Endodermal cell (in vitro differentiated cells): Measurements from ENCODE around the gene GPS1. TPM values are rescaled to one million over a fixed set of nuclear protein-coding genes. Genes with fewer than 3 reads are reported as not detected.

Experiments
- DNase-seq: peaks from one replicate; pipeline ENCODE4 v3.0.0-alpha.2; 2017
- H3K27ac ChIP-seq: 2 replicates; pipeline ENCODE4 v1.5.1; 2013; ENCODE audit warnings: mild to moderate bottlenecking, low read depth, low read length, moderate library complexity
- H3K27me3 ChIP-seq: 2 replicates; pipeline ENCODE4 v1.6.1; 2013; ENCODE audit warnings: mild to moderate bottlenecking, low read length, moderate library complexity; ENCODE audit not compliant: insufficient read depth, control insufficient read depth, poor library complexity, severe bottlenecking
- H3K36me3 ChIP-seq: 2 replicates; pipeline ENCODE4 v1.7.0; 2013; ENCODE audit warnings: mild to moderate bottlenecking, low read length, moderate library complexity; ENCODE audit not compliant: control insufficient read depth, insufficient read depth
- H3K4me1 ChIP-seq: one replicate; pipeline ENCODE4 v1.7.0; 2013; ENCODE audit warnings: low read length; ENCODE audit not compliant: control insufficient read depth, insufficient read depth
- H3K4me3 ChIP-seq: 2 replicates; pipeline ENCODE4 v1.5.1; 2013; ENCODE audit warnings: mild to moderate bottlenecking, low read length, moderate library complexity
- H3K9ac ChIP-seq: 2 replicates; pipeline ENCODE4 v1.6.1; 2013; ENCODE audit warnings: mild to moderate bottlenecking, low read length, moderate library complexity; ENCODE audit not compliant: poor library complexity, severe bottlenecking; ENCODE audit errors: extremely low read depth
- H3K9me3 ChIP-seq: 2 replicates; pipeline ENCODE4 v1.6.1; 2013; ENCODE audit warnings: mild to moderate bottlenecking, low read length, moderate library complexity; ENCODE audit not compliant: control insufficient read depth
- H3K27ac Mint-ChIP-seq: 2 replicates; pipeline ENCODE4 v1.8.0; 2020; ENCODE audit warnings: mixed read lengths
- H3K27me3 Mint-ChIP-seq: 2 replicates; pipeline ENCODE4 v1.8.0; 2021; ENCODE audit warnings: mild to moderate bottlenecking, mixed read lengths; ENCODE audit not compliant: insufficient read depth
- H3K36me3 Mint-ChIP-seq: 2 replicates; pipeline ENCODE4 v1.8.0; 2020; ENCODE audit warnings: low read depth, mixed read lengths
- H3K4me1 Mint-ChIP-seq: 2 replicates; pipeline ENCODE4 v1.8.0; 2020; ENCODE audit warnings: mixed read lengths
- H3K4me3 Mint-ChIP-seq: 2 replicates; pipeline ENCODE4 v1.8.0; 2020; ENCODE audit warnings: mild to moderate bottlenecking, moderate library complexity, mixed read lengths
- H3K9me3 Mint-ChIP-seq: 2 replicates; pipeline ENCODE4 v1.8.0; 2020; ENCODE audit warnings: mild to moderate bottlenecking, mixed read lengths
- CTCF ChIP-seq: fragments of 200-600 bp; sonication (generic); conservative IDR thresholded peaks from 2 replicates; pipeline ENCODE4 v1.5.0; 2021; ENCODE audit warnings: antibody characterized with exemption, mild to moderate bottlenecking
- WGBS, 2 experiments: methylation state at CpG; one replicate each; pipeline versions ENCODE4 v1.1.5 to v1.1.7; 2013; ENCODE audit warnings: missing lambda C conversion rate in 2 of 2, mixed read lengths in 1 of 2; ENCODE audit not compliant: insufficient coverage in 1 of 2, insufficient read length in 1 of 2; 5-methylcytosine and 5-hydroxymethylcytosine counted together
- total RNA-seq, 2 donors: library from RNA; stranded (reverse); fragmentation: NEBNext Ultra II Directional in 1 of 2; extraction: Animal tissue kit (Norgen Biotek cat#: 25700) in 1 of 2; gene quantifications; 2 replicates in 1 of 2; 3 replicates in 1 of 2; pipeline ENCODE4 v1.2.1, GENCODE V29; 2021

Gene GPS1
- total RNA-seq, 2 donors from 2014 or later = 152 to 153 TPM

- no peak for TF ChIP-seq CTCF
- Mint-ChIP-seq H3K9me3 (no peaks in the 10 kb centered on the region), H3K36me3 (peaks cover 35% of the 10 kb centered on the region), H3K4me3 (no peak overlapping the region), H3K27ac (no peak overlapping the region), H3K4me1 (no peaks in the 10 kb centered on the region), H3K27me3 (no peaks in the 10 kb centered on the region)
- Histone ChIP-seq H3K27ac (no peak overlapping the region), H3K27me3 (no peaks in the 10 kb centered on the region), H3K9me3 (no peaks in the 10 kb centered on the region), H3K9ac (no peak overlapping the region), H3K4me3 (no peak overlapping the region), H3K4me1 (no peaks in the 10 kb centered on the region), H3K36me3 (peaks cover 41% of the 10 kb centered on the region)
- DNase-seq = no peak
- WGBS, 2 experiments = 95 to 96% methylated on average over 24 of the region's 24 CpGs
Measured at GRCh38 chr17:82083009-82083408, 31.3 kb downstream of the GPS1 start.

GRCh38 chr17:82083533-82084359 lies 32.0 kb downstream of the GPS1 start:
- Mint-ChIP-seq H3K27ac (no peak overlapping the region), H3K4me1 (no peaks in the 10 kb centered on the region)

GRCh38 chr17:82084373-82085030 lies 32.8 kb downstream of the GPS1 start:
- no peaks in the 10 kb centered on the region for H3K4me1 Mint-ChIP-seq
- Histone ChIP-seq H3K9me3 (no peaks in the 10 kb centered on the region), H3K4me3 (no peak overlapping the region), H3K4me1 (no peaks in the 10 kb centered on the region), H3K9ac (no peak overlapping the region), H3K27me3 (no peaks in the 10 kb centered on the region), H3K27ac (no peak overlapping the region), H3K36me3 (peaks cover 49% of the 10 kb centered on the region)
- H3K27ac Mint-ChIP-seq = no peak overlapping the region
- DNase-seq = no peak
- no peaks in the 10 kb centered on the region for H3K9me3 Mint-ChIP-seq
- H3K36me3 Mint-ChIP-seq = peaks cover 29% of the 10 kb centered on the region
- no peaks in the 10 kb centered on the region for H3K27me3 Mint-ChIP-seq
- WGBS, 2 experiments = 95 to 97% methylated on average over 20 to 31 of the region's 31 CpGs
- no peak overlapping the region for H3K4me3 Mint-ChIP-seq
- no peak for TF ChIP-seq CTCF

More at GRCh38 chr17:82083533-82084359, 32.0 kb downstream of the GPS1 start:
- DNase-seq = no peak
- Histone ChIP-seq H3K4me3 (no peak overlapping the region), H3K4me1 (no peaks in the 10 kb centered on the region), H3K9me3 (no peaks in the 10 kb centered on the region), H3K27ac (no peak overlapping the region), H3K27me3 (no peaks in the 10 kb centered on the region), H3K36me3 (peaks cover 43% of the 10 kb centered on the region), H3K9ac (no peak overlapping the region)
- WGBS, 2 experiments = 95 to 98% methylated on average over 45 to 55 of the region's 55 CpGs
- H3K4me3 Mint-ChIP-seq = no peak overlapping the region
- no peak for TF ChIP-seq CTCF
- peaks cover 35% of the 10 kb centered on the region for H3K36me3 Mint-ChIP-seq
- H3K9me3 Mint-ChIP-seq = no peaks in the 10 kb centered on the region
- H3K27me3 Mint-ChIP-seq = no peaks in the 10 kb centered on the region
